Ovary (tissue), 3 donors: ENCODE measurements around the gene MAML2.

ENCODE experiments used
- EP300 ChIP-seq: sonication (generic); formaldehyde crosslinking; IDR thresholded peaks from one replicate; pipeline ENCODE4 v1.6.1; 2017; ENCODE audit warnings: antibody characterized with exemption
- POLR2A ChIP-seq: fragments of 450-650 bp; IDR thresholded peaks from one replicate; pipeline ENCODE4 v1.6.1; 2017; ENCODE audit warnings: antibody characterized with exemption, mild to moderate bottlenecking, moderate library complexity
- TF ChIP-seq, protein P1 (sequence below), 3 donors: fragments of 450-650 bp in 2 of 3; fragments of 200-600 bp in 1 of 3; IDR thresholded peaks; one replicate each; pipeline versions ENCODE4 v1.5.1 to v1.8.0; 2016 to 2022; ENCODE audit warnings: antibody characterized with exemption in 3 of 3, mild to moderate bottlenecking in 1 of 3
- donor health status: DM: no; HTN: no; CAD: no.

DNA sequence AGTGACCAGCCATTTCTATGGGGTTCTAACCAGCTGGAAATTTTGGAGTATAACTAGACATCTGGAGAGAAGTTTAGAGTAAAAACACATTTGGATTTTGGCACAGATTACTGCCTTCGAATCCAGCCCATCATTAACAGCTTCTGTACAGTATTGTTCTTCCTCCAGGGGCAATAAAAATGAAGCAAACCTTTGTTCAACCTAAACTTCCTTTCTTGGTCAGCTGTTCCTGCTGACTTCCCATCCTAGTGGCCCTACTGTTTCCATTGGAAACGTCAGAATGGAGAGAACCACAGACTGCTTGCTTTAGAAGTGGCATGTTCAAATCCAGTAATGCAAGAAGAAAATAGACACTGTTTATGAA, 215.4 kb downstream of the MAML2 start:
- TF ChIP-seq, protein P1, sequence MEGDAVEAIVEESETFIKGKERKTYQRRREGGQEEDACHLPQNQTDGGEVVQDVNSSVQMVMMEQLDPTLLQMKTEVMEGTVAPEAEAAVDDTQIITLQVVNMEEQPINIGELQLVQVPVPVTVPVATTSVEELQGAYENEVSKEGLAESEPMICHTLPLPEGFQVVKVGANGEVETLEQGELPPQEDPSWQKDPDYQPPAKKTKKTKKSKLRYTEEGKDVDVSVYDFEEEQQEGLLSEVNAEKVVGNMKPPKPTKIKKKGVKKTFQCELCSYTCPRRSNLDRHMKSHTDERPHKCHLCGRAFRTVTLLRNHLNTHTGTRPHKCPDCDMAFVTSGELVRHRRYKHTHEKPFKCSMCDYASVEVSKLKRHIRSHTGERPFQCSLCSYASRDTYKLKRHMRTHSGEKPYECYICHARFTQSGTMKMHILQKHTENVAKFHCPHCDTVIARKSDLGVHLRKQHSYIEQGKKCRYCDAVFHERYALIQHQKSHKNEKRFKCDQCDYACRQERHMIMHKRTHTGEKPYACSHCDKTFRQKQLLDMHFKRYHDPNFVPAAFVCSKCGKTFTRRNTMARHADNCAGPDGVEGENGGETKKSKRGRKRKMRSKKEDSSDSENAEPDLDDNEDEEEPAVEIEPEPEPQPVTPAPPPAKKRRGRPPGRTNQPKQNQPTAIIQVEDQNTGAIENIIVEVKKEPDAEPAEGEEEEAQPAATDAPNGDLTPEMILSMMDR (IDR thresholded peaks at IDR 0.05) = no peak
- TF ChIP-seq POLR2A (no peak), EP300 (no peak)
